Measurements from ENCODE around the gene CAMK2A. TPM values are rescaled to one million over a fixed set of nuclear protein-coding genes. Genes with fewer than 3 reads are reported as not detected.
"Not testable (repeated sequence)": the region's sequence is repeated elsewhere in the genome, so short reads cannot be mapped to it uniquely, and the experiment has no call there.

Gene CAMK2A
- total and polyA plus RNA-seq, 2 experiments from 2014 or later = 0.18 TPM; not detected in 1

- ATAC-seq = no peak
- no peaks in the 10 kb centered on the region for H3K9me3 Mint-ChIP-seq
- H3K4me2 ChIP-seq = no peak overlapping the region
- H3K4me1 ChIP-seq (ENCODE audit: insufficient read depth) = no peaks in the 10 kb centered on the region
- H3K27me3 Mint-ChIP-seq (ENCODE audit: insufficient read depth, low read depth, poor library complexity) = peaks cover 1% of the 10 kb centered on the region
- no peaks in the 10 kb centered on the region for H3K36me3 Mint-ChIP-seq (ENCODE audit: low read depth)
- H3K36me3 ChIP-seq (ENCODE audit: insufficient read depth) = no peaks in the 10 kb centered on the region
- no peaks in the 10 kb centered on the region for H3K4me1 Mint-ChIP-seq
- H3K9me2 ChIP-seq (ENCODE audit: insufficient read depth) = no peaks in the 10 kb centered on the region
- no peak overlapping the region for H2AFZ ChIP-seq
- no peak overlapping the region for H3K27ac ChIP-seq (ENCODE audit: low read depth)
- no peaks in the 10 kb centered on the region for H3K27me3 ChIP-seq (ENCODE audit: insufficient read depth)
- no peak overlapping the region for H3K4me3 Mint-ChIP-seq
- H3K4me3 ChIP-seq = no peak overlapping the region
- no peak overlapping the region for H3K27ac Mint-ChIP-seq
- DNase-seq (ENCODE audit: low spot score) = no peak
- no peaks in the 10 kb centered on the region for H3K79me2 ChIP-seq (replicated peaks; ENCODE audit: insufficient read depth)
- H3F3A ChIP-seq (replicated peaks; ENCODE audit: low read depth) = no peaks in the 10 kb centered on the region
- no peaks in the 10 kb centered on the region for H4K20me1 ChIP-seq (replicated peaks; ENCODE audit: insufficient read depth)
- TF ChIP-seq NANOG (IDR thresholded peaks at IDR 0.05; ENCODE audit: borderline replicate concordance) (no peak), STAT1 (IDR thresholded peaks at IDR 0.05; ENCODE audit: unreplicated experiment) (no peak)
These were observed 54.1 kb downstream of the CAMK2A start for GRCh38 chr5:150235500-150235854.

GRCh38 chr5:150234576-150235499 lies 54.7 kb downstream of the CAMK2A start:
- peaks cover 1% of the 10 kb centered on the region for H3K27me3 Mint-ChIP-seq (ENCODE audit: insufficient read depth, low read depth, poor library complexity)
- no peaks in the 10 kb centered on the region for H3K36me3 ChIP-seq (ENCODE audit: insufficient read depth)
- H3K4me1 Mint-ChIP-seq = no peaks in the 10 kb centered on the region
- no peaks in the 10 kb centered on the region for H3K79me2 ChIP-seq (replicated peaks; ENCODE audit: insufficient read depth)
- H3K9me2 ChIP-seq (ENCODE audit: insufficient read depth) = no peaks in the 10 kb centered on the region
- ATAC-seq (no peak), DNase-seq (ENCODE audit: low spot score) (no peak)
- no peaks in the 10 kb centered on the region for H4K20me1 ChIP-seq (replicated peaks; ENCODE audit: insufficient read depth)
- H3K27ac Mint-ChIP-seq = no peak overlapping the region
- H3F3A ChIP-seq (replicated peaks; ENCODE audit: low read depth) = no peaks in the 10 kb centered on the region
- no peak overlapping the region for H3K4me3 ChIP-seq
- TF ChIP-seq REST (IDR thresholded peaks at IDR 0.05; ENCODE audit: unreplicated experiment) = no peak
- no peaks in the 10 kb centered on the region for H3K4me1 ChIP-seq (ENCODE audit: insufficient read depth)
- no peak overlapping the region for H3K4me3 Mint-ChIP-seq
- no peak overlapping the region for H2AFZ ChIP-seq
- H3K27ac ChIP-seq (ENCODE audit: low read depth) = no peak overlapping the region
- H3K27me3 ChIP-seq (ENCODE audit: insufficient read depth) = no peaks in the 10 kb centered on the region
- no peaks in the 10 kb centered on the region for H3K36me3 Mint-ChIP-seq (ENCODE audit: low read depth)
- no peak overlapping the region for H3K4me2 ChIP-seq
- no peaks in the 10 kb centered on the region for H3K9me3 Mint-ChIP-seq

- DNase-seq (ENCODE audit: low spot score); H3K27me3 Mint-ChIP-seq (ENCODE audit: insufficient read depth, low read depth, poor library complexity); H3K27ac ChIP-seq (ENCODE audit: low read depth); H3K9me3 Mint-ChIP-seq; H4K20me1 ChIP-seq (replicated peaks; ENCODE audit: insufficient read depth); ATAC-seq; H2AFZ ChIP-seq; H3K36me3 Mint-ChIP-seq (ENCODE audit: low read depth); H3K79me2 ChIP-seq (replicated peaks; ENCODE audit: insufficient read depth); H3K4me3 Mint-ChIP-seq; H3K36me3 ChIP-seq (ENCODE audit: insufficient read depth); H3K4me2 ChIP-seq; H3F3A ChIP-seq (replicated peaks; ENCODE audit: low read depth); H3K4me1 ChIP-seq (ENCODE audit: insufficient read depth); H3K27me3 ChIP-seq (ENCODE audit: insufficient read depth); H3K4me3 ChIP-seq; H3K27ac Mint-ChIP-seq; H3K4me1 Mint-ChIP-seq; H3K9me2 ChIP-seq (ENCODE audit: insufficient read depth): not testable (repeated sequence)
These were observed 55.9 kb downstream of the CAMK2A start for GRCh38 chr5:150233706-150234105.
